Measurements from ENCODE around the gene CRACR2A. TPM values are rescaled to one million over a fixed set of nuclear protein-coding genes. Genes with fewer than 3 reads are reported as not detected.

The CRACR2A gene
- total and polyA plus RNA-seq, 2 of the 8 experiments (the other 6 are each of a cell fraction or from before 2014, with no cell fraction given) = 0.85 to 3.2 TPM

- no peak for TF ChIP-seq SAP30 (IDR thresholded peaks at IDR 0.05; ENCODE audit: insufficient read depth, insufficient replicate concordance, low read length)
- no peak for TF ChIP-seq RBBP5 (IDR thresholded peaks at IDR 0.05; ENCODE audit: borderline replicate concordance, low read depth, low read length)
Measured at GRCh38 chr12:3661028-3661427, 91.9 kb downstream of the CRACR2A start (continued).
